Astrocyte (in vitro differentiated cells and primary cell): ENCODE data around the gene CEP57. TPM values are rescaled to one million over a fixed set of nuclear protein-coding genes. Genes with fewer than 3 reads are reported as not detected.

Source experiments
- DNase-seq: peaks from one replicate; pipeline ENCODE4 v3.0.0-alpha.2; 2010; ENCODE audit warnings: low read depth
- FAIRE-seq: peaks from 2 replicates; lab custom pipeline; 2011; peaks lifted over from hg19 to GRCh38; lab: Jason Lieb, UNC
- H2AFZ ChIP-seq: 2 replicates; pipeline ENCODE4 v1.6.0; 2012; ENCODE audit warnings: low read depth, low read length, inconsistent platforms
- H3K27ac ChIP-seq: 2 replicates; pipeline ENCODE4 v1.5.1; 2011; ENCODE audit warnings: low read depth, low read length, inconsistent platforms
- H3K27me3 ChIP-seq: 2 replicates; pipeline ENCODE4 v1.6.0; 2011; ENCODE audit warnings: low read length, inconsistent platforms; ENCODE audit not compliant: insufficient read depth
- H3K36me3 ChIP-seq: 2 replicates; pipeline ENCODE4 v1.5.1; 2011; ENCODE audit warnings: low read length, inconsistent platforms; ENCODE audit not compliant: insufficient read depth
- H3K4me1 ChIP-seq: 2 replicates; pipeline ENCODE4 v1.5.1; 2011; ENCODE audit warnings: low read length, inconsistent platforms; ENCODE audit not compliant: insufficient read depth
- H3K4me2 ChIP-seq: 2 replicates; pipeline ENCODE4 v1.6.0; 2012; ENCODE audit warnings: low read length, inconsistent platforms
- H3K4me3 ChIP-seq: 2 replicates; pipeline ENCODE4 v1.5.1; 2011; ENCODE audit warnings: low read depth, mild to moderate bottlenecking, low read length, inconsistent platforms; ENCODE audit not compliant: insufficient read depth
- H3K79me2 ChIP-seq: 2 replicates; pipeline ENCODE4 v1.6.0; 2012; ENCODE audit warnings: mild to moderate bottlenecking, low read length, inconsistent platforms; ENCODE audit not compliant: insufficient read depth
- H3K9ac ChIP-seq: 2 replicates; pipeline ENCODE4 v1.6.0; 2012; ENCODE audit warnings: mild to moderate bottlenecking, low read length, inconsistent platforms
- H3K9me3 ChIP-seq: 2 replicates; pipeline ENCODE4 v1.5.1; 2012; ENCODE audit warnings: low read depth, mild to moderate bottlenecking, low read length, inconsistent platforms; ENCODE audit not compliant: insufficient read depth
- H4K20me1 ChIP-seq: 2 replicates; pipeline ENCODE4 v1.6.0; 2012; ENCODE audit warnings: low read length, inconsistent platforms; ENCODE audit not compliant: insufficient read depth
- H3K27ac Mint-ChIP-seq: one replicate; pipeline ENCODE4 v1.8.0; 2021; ENCODE audit warnings: mild to moderate bottlenecking, mixed read lengths; ENCODE audit not compliant: unreplicated experiment
- H3K27me3 Mint-ChIP-seq: one replicate; pipeline ENCODE4 v1.8.0; 2021; ENCODE audit warnings: low read depth, mixed read lengths; ENCODE audit not compliant: unreplicated experiment
- H3K36me3 Mint-ChIP-seq: one replicate; pipeline ENCODE4 v1.8.0; 2021; ENCODE audit warnings: low read depth, mixed read lengths; ENCODE audit not compliant: unreplicated experiment
- H3K4me1 Mint-ChIP-seq: one replicate; pipeline ENCODE4 v1.8.0; 2021; ENCODE audit warnings: low read depth, mixed read lengths; ENCODE audit not compliant: unreplicated experiment
- H3K4me3 Mint-ChIP-seq: one replicate; pipeline ENCODE4 v1.8.0; 2021; ENCODE audit warnings: mild to moderate bottlenecking, moderate library complexity, mixed read lengths; ENCODE audit not compliant: unreplicated experiment
- H3K9me3 Mint-ChIP-seq: one replicate; pipeline ENCODE4 v1.8.0; 2021; ENCODE audit warnings: mild to moderate bottlenecking, mixed read lengths; ENCODE audit not compliant: unreplicated experiment
- CTCF ChIP-seq: IDR thresholded peaks from 2 replicates; pipeline ENCODE4 v1.5.1; 2011; ENCODE audit warnings: low read depth, mild to moderate bottlenecking, inconsistent platforms, low read length, moderate library complexity; ENCODE audit not compliant: insufficient read depth
- EZH2 ChIP-seq: IDR thresholded peaks from 2 replicates; pipeline ENCODE4 v1.6.1; 2012; ENCODE audit warnings: mild to moderate bottlenecking, low read length, inconsistent platforms; ENCODE audit not compliant: insufficient read depth
- total RNA-seq: library from RNA; stranded (reverse); gene quantifications from 2 replicates; pipeline ENCODE4 v1.2.1, GENCODE V29; 2021

CEP57 gene
- total RNA-seq, 1 donor from 2014 or later: 23.5 TPM

DNA sequence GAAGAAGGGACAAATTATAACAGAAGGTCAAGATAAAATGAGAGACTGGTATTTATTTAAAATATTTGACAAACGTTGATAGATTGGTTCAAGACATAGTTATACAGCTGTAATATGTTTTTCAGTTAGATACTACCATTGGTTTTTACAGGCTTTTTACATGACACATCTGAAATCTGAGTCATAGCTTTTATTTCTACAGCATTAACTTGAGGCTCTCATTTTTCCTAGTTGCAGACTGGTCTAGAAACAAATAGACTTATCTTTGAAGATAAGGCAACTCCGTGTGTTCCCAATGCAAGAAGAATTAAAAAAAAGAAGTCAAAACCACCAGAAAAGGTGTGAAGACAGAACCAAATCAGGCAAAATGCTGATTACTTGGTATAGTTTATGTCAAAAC lies 31.3 kb downstream of the CEP57 start:
- no peaks in the 10 kb centered on the region for H3K79me2 ChIP-seq
- H3K4me2 ChIP-seq: no peak overlapping the region
- no peak overlapping the region for H3K4me3 Mint-ChIP-seq
- H3K4me1 Mint-ChIP-seq: peaks cover 6% of the 10 kb centered on the region
- peaks cover 2% of the 10 kb centered on the region for H3K36me3 Mint-ChIP-seq
- peak overlapping the region; percentile 27 for H3K27ac Mint-ChIP-seq
- DNase-seq (peak; percentile 74), FAIRE-seq (peak; percentile 67)
- no peaks in the 10 kb centered on the region for H4K20me1 ChIP-seq
- H2AFZ ChIP-seq: no peak overlapping the region
- no peak overlapping the region for H3K9ac ChIP-seq
- H3K27ac ChIP-seq: no peak overlapping the region
- TF ChIP-seq CTCF (no peak), EZH2 (no peak)
- no peaks in the 10 kb centered on the region for H3K9me3 ChIP-seq
- H3K36me3 ChIP-seq: peaks cover 13% of the 10 kb centered on the region
- H3K4me1 ChIP-seq: no peaks in the 10 kb centered on the region
- H3K9me3 Mint-ChIP-seq: no peaks in the 10 kb centered on the region
- H3K4me3 ChIP-seq: no peak overlapping the region
- no peaks in the 10 kb centered on the region for H3K27me3 Mint-ChIP-seq
- H3K27me3 ChIP-seq: no peaks in the 10 kb centered on the region

DNA sequence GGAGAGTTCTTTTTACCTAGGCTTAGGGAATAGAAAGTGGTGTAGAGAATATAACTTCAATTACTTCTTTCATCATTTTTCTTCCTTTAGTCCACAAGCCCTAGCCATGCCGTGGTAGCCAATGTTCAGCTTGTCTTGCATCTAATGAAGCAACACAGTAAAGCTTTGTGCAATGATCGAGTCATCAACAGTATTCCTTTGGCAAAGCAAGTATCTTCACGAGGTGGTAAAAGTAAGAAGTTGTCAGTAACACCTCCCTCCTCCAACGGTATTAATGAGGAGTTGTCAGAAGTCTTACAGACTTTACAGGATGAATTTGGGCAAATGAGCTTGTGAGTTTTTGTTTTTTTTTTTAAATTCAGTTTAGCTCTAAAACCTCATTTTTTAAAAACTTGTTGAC lies 37.4 kb downstream of the CEP57 start:
- Mint-ChIP-seq H3K36me3 (peaks cover 9% of the 10 kb centered on the region), H3K9me3 (no peaks in the 10 kb centered on the region), H3K27ac (no peak overlapping the region), H3K4me1 (peaks cover 17% of the 10 kb centered on the region), H3K27me3 (no peaks in the 10 kb centered on the region), H3K4me3 (no peak overlapping the region)
- Histone ChIP-seq H3K27me3 (no peaks in the 10 kb centered on the region), H3K27ac (no peak overlapping the region), H4K20me1 (no peaks in the 10 kb centered on the region), H3K36me3 (peaks cover 19% of the 10 kb centered on the region), H3K9me3 (no peaks in the 10 kb centered on the region), H3K79me2 (no peaks in the 10 kb centered on the region), H2AFZ (no peak overlapping the region), H3K9ac (no peak overlapping the region), H3K4me1 (peaks cover 20% of the 10 kb centered on the region), H3K4me2 (no peak overlapping the region), H3K4me3 (no peak overlapping the region)
- DNase-seq: no peak
- no peak for TF ChIP-seq EZH2
- TF ChIP-seq CTCF: no peak
- FAIRE-seq: peak; percentile 70

DNA sequence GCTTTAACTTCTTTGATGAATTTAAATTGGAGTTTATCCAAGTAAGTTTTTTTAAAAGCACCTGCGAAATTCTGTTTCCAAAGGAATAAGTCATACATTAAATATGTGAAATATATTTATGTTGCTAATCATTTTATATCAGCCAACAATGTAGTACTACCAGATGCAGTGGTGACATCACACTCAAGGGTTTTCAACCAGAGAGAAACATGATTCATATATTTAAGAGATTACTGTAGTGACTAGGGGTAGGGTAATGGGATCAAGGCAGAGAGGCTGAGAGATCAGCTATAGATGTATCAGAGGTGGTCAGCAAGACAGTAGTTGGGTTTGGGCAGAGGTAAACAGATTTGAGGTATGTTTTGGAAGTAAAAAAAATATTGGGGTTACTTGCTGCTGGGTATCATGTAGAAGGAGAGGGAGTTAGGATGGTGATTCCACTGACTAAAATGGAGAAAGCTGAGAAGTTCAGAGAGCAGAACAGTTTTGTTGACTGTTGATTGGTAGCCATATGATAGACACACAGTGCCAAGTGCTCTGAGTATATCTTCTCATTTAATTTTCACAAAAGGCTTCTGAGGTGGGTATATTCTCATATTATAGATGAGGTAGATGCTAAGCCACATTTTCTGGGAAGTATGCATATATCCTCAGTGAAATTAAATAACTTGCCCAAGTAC lies 39.4 kb downstream of the CEP57 start:
- peaks cover 20% of the 10 kb centered on the region for H3K4me1 Mint-ChIP-seq
- TF ChIP-seq CTCF: no peak
- TF ChIP-seq EZH2: no peak
- peaks cover 11% of the 10 kb centered on the region for H3K36me3 Mint-ChIP-seq
- FAIRE-seq (no peak), DNase-seq (peak; percentile 70)
- no peaks in the 10 kb centered on the region for H3K9me3 ChIP-seq
- H3K4me2 ChIP-seq: no peak overlapping the region
- peak overlapping the region; percentile 6 for H3K27ac Mint-ChIP-seq
- no peaks in the 10 kb centered on the region for H4K20me1 ChIP-seq
- peaks cover 31% of the 10 kb centered on the region for H3K36me3 ChIP-seq
- no peak overlapping the region for H3K4me3 Mint-ChIP-seq
- no peak overlapping the region for H3K4me3 ChIP-seq
- no peaks in the 10 kb centered on the region for H3K79me2 ChIP-seq
- no peaks in the 10 kb centered on the region for H3K27me3 Mint-ChIP-seq
- peaks cover 24% of the 10 kb centered on the region for H3K4me1 ChIP-seq
- H2AFZ ChIP-seq: no peak overlapping the region
- H3K9ac ChIP-seq: no peak overlapping the region
- H3K27ac ChIP-seq: peak overlapping the region; percentile 23
- H3K27me3 ChIP-seq: no peaks in the 10 kb centered on the region
- H3K9me3 Mint-ChIP-seq: no peaks in the 10 kb centered on the region
